H1 (cell line): ENCODE results near the gene FMNL2.

ENCODE experiments used
- CBX5 ChIP-seq: fragments of 300-800, 300-1000 bp; sonication (generic); IDR thresholded peaks from 2 replicates; pipeline ENCODE4 v1.7.1; 2016; ENCODE audit warnings: antibody characterized with exemption, low read length, low read depth
- EGR1 ChIP-seq: IDR thresholded peaks from 2 replicates; pipeline ENCODE4 v1.6.1; 2011; ENCODE audit warnings: low read depth, low read length, borderline replicate concordance
- MAFK ChIP-seq: IDR thresholded peaks from 2 replicates; pipeline ENCODE4 v1.6.1; 2012; ENCODE audit warnings: low read depth, mild to moderate bottlenecking, improper control_type of control experiment, low read length
- POLR2A ChIP-seq, 2 experiments: IDR thresholded peaks; 1 replicate in 1 of 2; 2 replicates in 1 of 2; pipeline ENCODE4 v1.6.1; 2011; ENCODE audit warnings: low read depth in 2 of 2, low read length in 2 of 2, mild to moderate bottlenecking in 2 of 2; ENCODE audit errors: control extremely low read depth in 1 of 2
- POLR2AphosphoS5 ChIP-seq: IDR thresholded peaks from 2 replicates; pipeline ENCODE4 v1.6.1; 2011; ENCODE audit warnings: low read depth, low read length
- RBBP5 ChIP-seq: IDR thresholded peaks from 2 replicates; pipeline ENCODE4 v1.7.1; 2012; ENCODE audit warnings: low read depth, mild to moderate bottlenecking, inconsistent platforms, low read length, moderate library complexity, borderline replicate concordance
- SIX5 ChIP-seq: IDR thresholded peaks from 2 replicates; pipeline ENCODE4 v1.6.1; 2011; ENCODE audit warnings: mild to moderate bottlenecking, low read depth, low read length
- SRF ChIP-seq: IDR thresholded peaks from 2 replicates; pipeline ENCODE4 v1.6.1; 2011; ENCODE audit warnings: mild to moderate bottlenecking, low read depth, low read length, moderate library complexity
- YY1 ChIP-seq: IDR thresholded peaks from 2 replicates; pipeline ENCODE4 v1.6.1; 2011; ENCODE audit warnings: low read depth, mild to moderate bottlenecking, low read length
- TF ChIP-seq, protein P1 (sequence below), 3 experiments: IDR thresholded peaks; 1 replicate in 2 of 3; 2 replicates in 1 of 3; pipeline versions ENCODE4 v1.5.1 to v1.6.1; 2011; ENCODE audit warnings: low read length in 3 of 3, mild to moderate bottlenecking in 3 of 3, inconsistent platforms in 2 of 3, low read depth in 1 of 3, moderate library complexity in 1 of 3; ENCODE audit not compliant: insufficient read depth in 1 of 3; ENCODE audit errors: control extremely low read depth in 1 of 3

DNA sequence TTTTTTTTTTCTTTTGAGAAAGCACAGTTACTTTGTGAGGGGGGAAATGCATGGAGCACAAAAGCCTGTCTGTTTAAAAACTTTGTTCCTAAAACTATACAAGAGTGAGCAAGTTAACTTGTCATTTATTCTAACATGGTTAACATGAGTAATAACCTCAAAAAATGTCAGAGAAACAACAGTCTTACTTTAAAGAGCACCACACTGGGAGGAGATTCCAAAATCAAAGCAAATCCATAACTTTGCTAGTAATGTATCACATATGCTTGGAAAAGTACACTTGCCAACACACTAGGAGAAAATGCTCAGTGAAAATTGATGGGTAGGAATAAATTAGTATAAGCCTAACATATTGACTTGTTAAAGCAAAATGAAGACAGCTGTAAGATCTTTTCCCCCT is 225.2 kb downstream of the FMNL2 start:
- TF ChIP-seq, protein P1, sequence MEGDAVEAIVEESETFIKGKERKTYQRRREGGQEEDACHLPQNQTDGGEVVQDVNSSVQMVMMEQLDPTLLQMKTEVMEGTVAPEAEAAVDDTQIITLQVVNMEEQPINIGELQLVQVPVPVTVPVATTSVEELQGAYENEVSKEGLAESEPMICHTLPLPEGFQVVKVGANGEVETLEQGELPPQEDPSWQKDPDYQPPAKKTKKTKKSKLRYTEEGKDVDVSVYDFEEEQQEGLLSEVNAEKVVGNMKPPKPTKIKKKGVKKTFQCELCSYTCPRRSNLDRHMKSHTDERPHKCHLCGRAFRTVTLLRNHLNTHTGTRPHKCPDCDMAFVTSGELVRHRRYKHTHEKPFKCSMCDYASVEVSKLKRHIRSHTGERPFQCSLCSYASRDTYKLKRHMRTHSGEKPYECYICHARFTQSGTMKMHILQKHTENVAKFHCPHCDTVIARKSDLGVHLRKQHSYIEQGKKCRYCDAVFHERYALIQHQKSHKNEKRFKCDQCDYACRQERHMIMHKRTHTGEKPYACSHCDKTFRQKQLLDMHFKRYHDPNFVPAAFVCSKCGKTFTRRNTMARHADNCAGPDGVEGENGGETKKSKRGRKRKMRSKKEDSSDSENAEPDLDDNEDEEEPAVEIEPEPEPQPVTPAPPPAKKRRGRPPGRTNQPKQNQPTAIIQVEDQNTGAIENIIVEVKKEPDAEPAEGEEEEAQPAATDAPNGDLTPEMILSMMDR (IDR thresholded peaks at IDR 0.05; ENCODE audit: control extremely low read depth in 1 of 3, insufficient read depth in 1 of 3, low read depth in 1 of 3, low read length in 3 of 3): no peak
- TF ChIP-seq POLR2A (IDR thresholded peaks at IDR 0.05; ENCODE audit: control extremely low read depth in 1 of 2, low read depth in 2 of 2, low read length in 2 of 2) (no peak), YY1 (no peak), SRF (no peak), MAFK (no peak), SIX5 (no peak), CBX5 (no peak), RBBP5 (no peak), EGR1 (no peak), POLR2AphosphoS5 (no peak)
